SK-N-SH (cell line): ENCODE data around the gene CAPNS1.

Experiments used
- CTCF ChIP-seq: fragments of 200-600 bp; sonication (generic); IDR thresholded peaks from 2 replicates; pipeline ENCODE4 v1.6.1; 2017; ENCODE audit warnings: antibody characterized with exemption, mild to moderate bottlenecking, moderate library complexity
- EZH2phosphoT487 ChIP-seq: fragments of 200-600 bp; sonication (generic); IDR thresholded peaks from 2 replicates; pipeline ENCODE4 v1.6.1; 2017; ENCODE audit warnings: low read depth, mixed run types, mild to moderate bottlenecking, antibody characterized with exemption, moderate library complexity, borderline replicate concordance
- FOXJ3 ChIP-seq: sonication (generic); formaldehyde crosslinking; IDR thresholded peaks from 2 replicates; pipeline ENCODE4 v1.5.1; 2020; ENCODE audit warnings: mild to moderate bottlenecking, missing genetic modification reagents
- JUND ChIP-seq: IDR thresholded peaks from 2 replicates; pipeline ENCODE4 v1.4.0; 2012
- MXI1 ChIP-seq: IDR thresholded peaks from 2 replicates; pipeline ENCODE4 v1.6.1; 2012; ENCODE audit warnings: mild to moderate bottlenecking, low read depth, low read length, improper control_type of control experiment
- NFIC ChIP-seq: IDR thresholded peaks from 2 replicates; pipeline ENCODE4 v1.4.0; 2012; ENCODE audit warnings: borderline replicate concordance
- RCOR1 ChIP-seq: fragments of 150-350 bp; IDR thresholded peaks from 2 replicates; pipeline ENCODE4 v1.6.1; 2017; ENCODE audit warnings: antibody characterized with exemption, low read length
- TAF1 ChIP-seq: IDR thresholded peaks from 2 replicates; pipeline ENCODE4 v1.6.1; 2012; ENCODE audit warnings: low read depth, mild to moderate bottlenecking, low read length, moderate library complexity, borderline replicate concordance
- USF2 ChIP-seq: fragments of 150-350 bp; IDR thresholded peaks from 2 replicates; pipeline ENCODE4 v1.6.1; 2017; ENCODE audit warnings: antibody characterized with exemption, low read length, low read depth, borderline replicate concordance
- YY1 ChIP-seq: IDR thresholded peaks from 2 replicates; pipeline ENCODE4 v1.4.0; 2012; ENCODE audit warnings: low read depth, mild to moderate bottlenecking
- ZBTB33 ChIP-seq: IDR thresholded peaks from 2 replicates; pipeline ENCODE4 v1.4.0; 2012; ENCODE audit warnings: low read depth, borderline replicate concordance

- no peak for TF ChIP-seq JUND
- TF ChIP-seq NFIC: no peak
- no peak for TF ChIP-seq EZH2phosphoT487
- TF ChIP-seq ZBTB33: no peak
- TF ChIP-seq RCOR1: no peak
- no peak for TF ChIP-seq USF2
- TF ChIP-seq TAF1: no peak
- TF ChIP-seq FOXJ3 (CRISPR knock-in tag): no peak
- no peak for TF ChIP-seq YY1
- TF ChIP-seq CTCF: no peak
- TF ChIP-seq MXI1: no peak
Measured at GRCh38 chr19:36182612-36183244, 42.9 kb downstream of the CAPNS1 start.
